Measurements from ENCODE around the gene NAB2.
A peak's percentile ranks its signal among the peaks of the same experiment; 100 is the strongest.
"Not testable (repeated sequence)": the region's sequence is repeated elsewhere in the genome, so short reads cannot be mapped to it uniquely, and the experiment has no call there.

Gene NAB2, protein sequence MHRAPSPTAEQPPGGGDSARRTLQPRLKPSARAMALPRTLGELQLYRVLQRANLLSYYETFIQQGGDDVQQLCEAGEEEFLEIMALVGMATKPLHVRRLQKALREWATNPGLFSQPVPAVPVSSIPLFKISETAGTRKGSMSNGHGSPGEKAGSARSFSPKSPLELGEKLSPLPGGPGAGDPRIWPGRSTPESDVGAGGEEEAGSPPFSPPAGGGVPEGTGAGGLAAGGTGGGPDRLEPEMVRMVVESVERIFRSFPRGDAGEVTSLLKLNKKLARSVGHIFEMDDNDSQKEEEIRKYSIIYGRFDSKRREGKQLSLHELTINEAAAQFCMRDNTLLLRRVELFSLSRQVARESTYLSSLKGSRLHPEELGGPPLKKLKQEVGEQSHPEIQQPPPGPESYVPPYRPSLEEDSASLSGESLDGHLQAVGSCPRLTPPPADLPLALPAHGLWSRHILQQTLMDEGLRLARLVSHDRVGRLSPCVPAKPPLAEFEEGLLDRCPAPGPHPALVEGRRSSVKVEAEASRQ

DNA sequence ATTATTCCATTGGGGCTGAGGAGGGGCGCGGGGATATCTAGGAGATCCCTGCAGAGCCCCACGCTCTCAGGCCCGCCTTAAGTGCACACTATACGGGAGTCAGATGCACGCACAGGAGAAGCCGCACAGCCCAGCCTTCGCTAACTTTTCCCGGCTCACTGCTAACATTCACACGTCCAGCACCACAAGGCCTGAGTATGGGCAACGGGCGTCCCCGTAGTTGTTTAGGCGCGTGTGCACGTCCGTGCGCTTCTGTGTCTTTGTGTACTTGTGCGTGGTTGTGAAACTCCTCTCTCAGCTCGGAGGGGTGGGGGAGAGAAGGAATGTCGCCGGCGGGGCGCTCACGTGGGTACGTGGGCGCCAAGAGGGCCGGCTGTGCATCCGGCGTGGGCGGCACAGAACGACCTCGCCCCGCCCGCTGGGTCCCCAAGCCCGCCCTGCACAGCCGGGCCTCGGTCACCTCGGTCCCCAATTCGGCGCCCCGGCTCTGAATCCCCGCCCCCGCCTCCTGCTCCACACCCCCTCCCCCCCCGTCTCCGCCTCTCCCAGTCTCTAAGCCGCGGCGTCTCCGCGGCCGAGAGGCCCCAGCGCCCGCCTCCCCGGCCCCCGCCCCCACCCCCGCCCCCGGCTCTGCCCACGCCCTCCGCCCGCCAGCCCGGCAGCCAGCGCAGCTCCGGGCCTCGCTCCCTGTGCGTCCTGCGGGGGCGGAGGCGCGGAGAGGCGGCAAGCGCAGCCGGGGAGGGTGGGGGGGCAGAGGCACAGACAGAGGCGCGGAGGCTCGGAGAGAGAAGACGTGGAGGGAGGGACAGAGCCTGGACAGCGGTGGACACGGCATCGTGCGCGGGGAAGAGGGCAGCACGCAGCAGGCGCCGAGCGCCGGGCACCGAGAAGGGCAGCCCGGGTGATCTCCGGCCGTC is at the start of gene NAB2:
Gene NAB2 (plus strand): TSS at position 761 of the 917 bp plus-strand sequence. CDS start 158 bp downstream, outside the sequence.
- peak; percentile 96 for DNase-seq

DNA sequence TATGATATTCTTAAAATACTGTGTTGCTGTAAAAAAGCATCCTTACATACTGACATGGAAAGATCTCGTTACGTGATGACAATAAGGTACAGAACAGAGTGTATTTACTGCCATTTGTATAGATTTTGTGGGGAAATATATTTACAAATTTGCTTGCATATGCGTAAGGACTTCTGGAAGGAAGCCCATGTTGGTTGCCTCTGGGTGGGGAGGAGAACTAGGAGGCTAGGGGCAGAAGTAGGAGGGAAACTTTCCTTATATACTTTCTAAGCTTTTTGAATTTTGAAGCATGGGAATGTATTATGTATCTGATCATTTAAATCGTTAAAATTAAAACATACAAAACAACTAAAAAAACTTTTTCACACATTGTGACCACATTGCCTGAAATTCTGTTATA is 48.7 kb upstream of the NAB2 start:
- DNase-seq = no peak

DNA sequence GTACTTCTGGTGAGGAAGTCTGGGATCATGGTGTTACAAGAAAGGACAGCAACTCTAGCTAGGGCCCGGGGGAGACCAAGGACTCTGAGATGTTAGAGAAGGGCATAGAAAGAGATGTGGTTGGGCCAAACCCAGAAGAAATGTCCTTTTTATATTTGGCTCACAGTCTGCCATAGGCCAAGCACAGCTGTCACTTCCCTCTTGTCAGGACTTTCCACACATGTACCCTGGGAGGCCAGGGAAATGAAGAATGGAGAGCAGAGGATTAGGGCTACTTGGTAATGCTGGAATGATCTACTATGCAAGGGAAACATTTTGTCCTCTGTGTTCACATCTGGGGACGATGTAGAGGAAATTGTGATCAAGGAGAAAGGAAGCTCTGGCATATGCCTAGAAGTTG is 48.2 kb upstream of the NAB2 start:
- DNase-seq = no peak

DNA sequence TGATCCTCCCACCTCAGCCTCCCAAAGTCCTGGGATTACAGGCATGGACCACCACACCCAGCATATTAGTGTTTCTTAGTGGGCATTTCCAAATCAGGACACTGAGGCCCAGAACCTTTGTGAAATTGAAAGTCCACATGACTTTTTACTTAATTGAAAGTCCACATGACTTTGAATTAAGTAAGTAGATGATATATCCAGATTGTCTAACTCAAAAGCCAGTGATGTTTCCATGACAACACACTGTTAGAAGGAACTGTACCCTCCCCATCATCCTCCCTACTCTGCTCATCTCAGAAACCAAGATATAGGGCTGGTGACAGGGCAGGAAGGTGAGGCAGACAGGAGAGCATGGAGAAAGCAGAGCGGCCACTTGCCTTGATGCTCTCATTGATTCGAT is 46.2 kb upstream of the NAB2 start:
- no peak for DNase-seq

DNA sequence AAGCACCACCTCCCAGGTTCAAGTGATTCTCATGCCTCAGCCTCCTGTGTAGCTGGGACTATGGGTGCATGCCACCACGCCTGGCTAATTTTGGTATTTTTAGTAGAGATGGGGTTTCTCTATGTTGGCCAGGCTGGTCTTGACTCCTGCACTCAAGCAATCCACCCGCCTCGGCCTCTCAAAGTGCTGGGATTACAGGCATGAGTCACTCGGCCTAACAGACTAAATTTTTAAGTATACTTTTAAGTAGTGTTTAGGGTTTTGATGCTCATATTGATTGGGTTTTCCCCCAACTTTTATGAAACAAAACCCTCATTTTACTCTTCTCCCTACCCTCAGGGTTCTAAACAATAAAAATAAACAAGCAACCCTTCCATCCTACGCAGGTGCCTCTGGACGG is 44.4 kb upstream of the NAB2 start:
- no peak for DNase-seq

DNA sequence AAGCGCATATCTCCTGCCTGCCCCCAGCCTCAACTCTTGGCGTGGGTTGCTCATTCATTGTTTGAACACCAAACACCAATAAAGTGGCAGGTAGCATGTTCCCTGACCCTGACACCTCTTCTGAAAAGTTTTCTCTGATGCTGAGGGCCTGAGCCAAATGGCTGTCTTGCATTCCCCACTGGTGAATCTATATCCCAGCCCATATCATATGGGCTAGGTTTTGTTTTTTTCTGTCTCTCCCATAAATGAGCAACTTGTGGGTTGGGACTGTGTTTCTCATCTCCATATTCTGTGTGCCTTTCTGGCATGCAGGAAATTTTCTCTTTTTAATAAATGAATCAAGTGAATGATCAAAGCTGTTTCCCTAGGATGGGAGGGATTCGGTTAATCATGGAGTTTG is 44.0 kb upstream of the NAB2 start:
- DNase-seq = no peak

DNA sequence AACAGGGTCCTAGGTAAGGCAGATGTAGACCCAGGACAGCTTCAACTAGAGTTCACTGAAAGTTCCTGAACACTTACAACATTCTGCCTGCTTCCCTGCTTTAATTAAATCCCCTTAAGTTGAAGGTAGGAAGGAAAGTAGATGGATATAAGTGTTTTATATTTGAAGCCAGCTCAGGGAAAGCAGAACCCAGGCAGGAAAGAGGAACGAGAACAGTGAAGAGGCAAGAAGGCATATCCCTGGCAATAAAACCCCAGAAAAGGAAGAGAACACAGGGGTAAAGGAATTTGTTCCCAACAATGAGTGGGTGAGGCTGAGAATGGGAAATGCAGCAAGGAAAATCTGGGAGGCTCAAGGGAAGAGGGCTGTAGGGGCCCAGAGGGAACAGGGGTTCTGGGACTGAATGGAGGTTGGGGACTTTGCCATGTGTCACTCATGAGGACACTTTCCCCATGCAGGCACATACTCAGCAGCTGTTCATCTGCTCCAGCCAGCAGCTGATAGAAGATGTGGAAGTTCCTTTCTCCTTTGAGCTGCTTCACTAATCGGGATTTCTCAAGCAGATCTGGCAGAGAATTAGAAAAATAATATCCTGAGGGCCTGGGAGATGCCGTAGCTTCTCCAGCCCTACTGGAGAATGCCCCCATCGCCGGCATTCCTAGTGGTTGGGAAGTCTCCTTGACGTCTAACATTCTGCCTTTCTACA is 42.7 kb upstream of the NAB2 start:
- no peak for DNase-seq

- peak; percentile 66 for DNase-seq
Observed at GRCh38 chr12:57046947-57047890, 41.7 kb upstream of the NAB2 start.

DNA sequence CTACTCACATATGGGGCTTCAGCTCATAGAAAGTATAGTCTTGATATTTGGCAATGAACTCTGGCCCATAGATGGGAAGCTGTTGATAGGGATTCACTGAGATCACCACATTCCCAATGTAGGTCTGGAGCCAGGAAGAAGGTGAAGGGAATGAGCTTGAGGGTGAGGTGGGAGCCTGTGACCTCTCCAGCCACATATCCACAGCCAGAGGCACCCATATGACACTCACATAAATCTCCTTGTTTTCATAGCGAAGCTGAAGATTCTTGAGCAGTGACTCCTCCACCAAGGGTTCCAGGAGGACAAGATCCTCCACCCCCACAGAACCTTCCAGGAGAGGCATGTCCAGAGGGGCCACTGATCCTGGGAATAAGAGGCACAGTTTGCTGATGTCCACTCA is 40.9 kb upstream of the NAB2 start:
- DNase-seq = no peak

DNA sequence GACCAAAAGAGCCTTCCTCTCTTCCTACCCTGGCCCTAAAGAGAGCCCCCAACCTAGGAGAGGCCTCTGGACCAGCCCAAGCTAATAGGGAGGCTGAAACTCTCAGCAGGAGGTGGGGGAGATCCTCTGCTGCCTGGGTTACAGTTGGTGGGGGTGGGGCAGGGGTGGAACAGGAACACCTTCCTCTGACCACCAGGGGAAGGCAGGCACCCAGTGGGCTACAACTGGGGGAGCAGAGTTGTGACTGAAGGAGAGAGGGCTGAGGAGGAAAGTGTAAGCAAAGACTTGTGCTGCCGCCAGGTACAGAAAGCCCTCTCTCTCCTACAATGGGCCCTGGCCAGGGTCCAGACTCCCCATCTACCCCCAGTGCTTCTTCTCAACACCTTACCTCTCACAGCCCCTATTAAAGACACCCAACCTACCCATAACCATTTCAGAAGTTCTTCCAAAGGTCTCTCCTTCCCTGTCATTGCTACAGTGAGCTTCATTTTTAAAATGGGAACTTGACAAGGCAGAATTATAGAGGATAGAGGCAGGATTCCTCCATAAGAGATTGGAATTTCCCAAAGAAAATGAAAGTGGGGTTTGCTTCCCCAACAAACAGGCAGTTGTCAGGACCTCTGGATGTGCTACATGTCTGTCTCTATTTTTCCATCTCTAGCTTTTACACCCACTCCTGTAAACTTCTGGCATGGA is 40.3 kb upstream of the NAB2 start:
- DNase-seq = no peak

- no peak for DNase-seq
Observed at GRCh38 chr12:57049119-57049446, 39.8 kb upstream of the NAB2 start.

- no peak for DNase-seq
Observed at GRCh38 chr12:57049890-57050289, 39.0 kb upstream of the NAB2 start, which contains the start of gene MYO1A. Gene MYO1A (minus strand): TSS chr12:57050129. CDS start chr12:57048323, 1,806 bp downstream.

GRCh38 chr12:57051011-57051410 is 37.9 kb upstream of the NAB2 start:
- no peak for DNase-seq

GRCh38 chr12:57053146-57053545 is 35.8 kb upstream of the NAB2 start:
- DNase-seq = not testable (repeated sequence)

DNA sequence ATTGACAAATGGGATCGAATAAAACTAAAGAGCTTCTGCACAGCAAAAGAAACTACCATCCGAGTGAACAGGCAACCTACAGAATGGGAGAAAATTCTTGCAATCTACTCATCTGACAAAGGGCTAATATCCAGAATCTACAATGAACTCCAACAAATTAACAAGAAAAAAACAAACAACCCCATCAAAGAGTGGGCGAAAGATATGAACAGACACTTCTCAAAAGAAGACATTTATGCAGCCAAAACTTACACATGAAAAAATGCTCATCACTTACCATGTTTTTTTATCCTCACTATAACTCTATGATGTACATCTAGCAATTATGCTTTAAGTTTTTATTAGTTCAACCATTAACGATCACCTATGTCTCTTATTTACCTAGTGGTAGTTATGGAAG is 35.0 kb upstream of the NAB2 start:
- not testable (repeated sequence) for DNase-seq

GRCh38 chr12:57055824-57056223 is 33.1 kb upstream of the NAB2 start:
- no peak for DNase-seq

GRCh38 chr12:57057067-57057751 is 31.7 kb upstream of the NAB2 start:
- DNase-seq = no peak

GRCh38 chr12:57058454-57058853 is 30.5 kb upstream of the NAB2 start:
- DNase-seq = no peak

- peak; percentile 67 for DNase-seq
Observed at GRCh38 chr12:57063991-57064685, 24.8 kb upstream of the NAB2 start.

DNA sequence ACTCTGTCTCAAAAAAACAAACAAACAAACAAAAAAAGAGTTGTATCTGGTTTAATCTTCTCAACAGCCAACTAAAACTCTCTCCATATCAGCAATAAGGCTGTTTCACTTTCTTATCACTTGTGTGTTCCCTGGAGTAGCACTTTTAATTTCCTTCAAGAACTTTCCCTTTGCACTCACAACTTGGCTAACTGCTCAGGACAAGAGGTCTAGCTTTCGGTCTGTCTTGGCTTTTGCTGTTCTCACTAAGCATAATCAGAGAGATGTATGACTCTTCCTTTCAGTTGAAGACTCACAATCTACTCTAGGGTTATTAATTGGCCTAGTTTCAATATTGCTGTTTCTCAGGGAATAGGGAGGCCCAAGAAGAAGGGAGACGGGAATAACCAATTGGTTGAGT is 22.7 kb upstream of the NAB2 start:
- DNase-seq = no peak

All from stimulated activated CD4-positive, alpha-beta T cell treated with anti-CD3 and anti-CD28 coated beads, Interleukin-15, amount 100 ng/mL, for 24 hours (primary cell).